Common myeloid progenitor, CD34-positive (primary cell): ENCODE results near the gene ADAM15.

Experiments used
- CTCF ChIA-PET: fragments of 350-600 bp; sonication (Branson Sonifier 250); formaldehyde crosslinking; loops from one replicate; lab custom pipeline; 2021; ENCODE audit warnings: antibody characterized with exemption; lab: Charles Lee
- POLR2A ChIA-PET: fragments of 350-600 bp; sonication (Branson Sonifier 250); formaldehyde crosslinking; loops from one replicate; lab custom pipeline; 2021; ENCODE audit warnings: antibody characterized with exemption; lab: Charles Lee
- DNase-seq, 3 donors: peaks; one replicate each; pipeline versions ENCODE4 v3.0.0 to v3.0.0-alpha.2; 2013
- H3K27ac ChIP-seq, 2 experiments: 1 replicate in 1 of 2; 2 replicates in 1 of 2; pipeline ENCODE4 v1.7.0; 2013; ENCODE audit warnings: inconsistent platforms in 2 of 2, low read length in 2 of 2, mild to moderate bottlenecking in 2 of 2, low read depth in 1 of 2, moderate library complexity in 1 of 2; ENCODE audit not compliant: severe bottlenecking in 2 of 2, insufficient read depth in 1 of 2, poor library complexity in 1 of 2
- H3K27me3 ChIP-seq, 5 experiments: replicated peaks in 2 of 5; 1 replicate in 3 of 5; 2 replicates in 2 of 5; pipeline versions ENCODE4 v1.6.1 to v1.7.0; 2013; ENCODE audit warnings: low read length in 4 of 5, mild to moderate bottlenecking in 2 of 5, moderate library complexity in 2 of 5, inconsistent platforms in 1 of 5; ENCODE audit not compliant: insufficient read depth in 5 of 5, control insufficient read depth in 4 of 5
- H3K36me3 ChIP-seq, 4 experiments: 1 replicate in 2 of 4; 2 replicates in 2 of 4; pipeline versions ENCODE4 v1.6.1 to v1.7.0; 2013; ENCODE audit warnings: low read length in 3 of 4, control low read depth in 1 of 4, mild to moderate bottlenecking in 1 of 4; ENCODE audit not compliant: control insufficient read depth in 4 of 4, insufficient read depth in 4 of 4
- H3K4me1 ChIP-seq, 4 experiments: 1 replicate in 3 of 4; 2 replicates in 1 of 4; pipeline versions ENCODE4 v1.6.1 to v1.7.1; 2013; ENCODE audit warnings: low read length in 3 of 4, mild to moderate bottlenecking in 3 of 4, control low read depth in 1 of 4, inconsistent platforms in 1 of 4, moderate library complexity in 1 of 4; ENCODE audit not compliant: control insufficient read depth in 4 of 4, insufficient read depth in 4 of 4; ENCODE audit errors: control extremely low read depth in 1 of 4
- H3K4me3 ChIP-seq, 7 experiments: 1 replicate in 4 of 7; 2 replicates in 3 of 7; pipeline versions ENCODE4 v1.5.1 to v1.7.0; 2013; ENCODE audit warnings: mild to moderate bottlenecking in 7 of 7, low read length in 6 of 7, moderate library complexity in 6 of 7, inconsistent platforms in 2 of 7, low read depth in 2 of 7, control low read depth in 1 of 7; ENCODE audit not compliant: insufficient read depth in 4 of 7, control insufficient read depth in 1 of 7; ENCODE audit errors: extremely low read depth in 1 of 7
- H3K9me3 ChIP-seq, 5 experiments: 1 replicate in 4 of 5; 2 replicates in 1 of 5; pipeline versions ENCODE4 v1.6.1 to v1.7.1; 2013; ENCODE audit warnings: low read length in 4 of 5, mild to moderate bottlenecking in 2 of 5, inconsistent platforms in 1 of 5, low read depth in 1 of 5, moderate library complexity in 1 of 5; ENCODE audit not compliant: control insufficient read depth in 4 of 5, insufficient read depth in 2 of 5; ENCODE audit errors: control extremely low read depth in 1 of 5
- WGBS: methylation state at CpG from one replicate; pipeline ENCODE4 v1.1.5; 2013; ENCODE audit not compliant: insufficient coverage; 5-methylcytosine and 5-hydroxymethylcytosine counted together

The ADAM15 gene

DNA sequence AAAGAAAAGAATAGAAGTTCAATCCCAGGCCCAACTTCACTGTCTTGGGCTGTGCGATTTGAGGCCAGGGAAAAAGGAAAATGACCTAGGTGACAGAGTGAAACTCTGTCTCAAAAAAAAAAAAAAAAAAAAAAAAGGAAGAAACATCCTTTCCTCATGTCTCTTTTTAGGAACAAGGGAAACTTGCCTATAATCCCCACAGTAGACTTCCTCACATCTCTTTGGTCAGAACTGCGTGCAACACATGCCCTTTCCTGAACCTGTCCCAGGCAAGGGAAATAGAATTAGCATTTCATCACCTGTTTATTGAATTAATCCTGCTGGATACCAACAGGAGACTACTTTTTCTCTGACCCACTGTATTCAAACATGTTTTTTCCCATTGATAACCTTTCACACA, 15.2 kb upstream of the ADAM15 start:
- ChIA-PET POLR2A (no interaction called here), CTCF (interaction anchor here (0.9 to 14.2 kb wide), 3 partner anchors 13 to 24 kb away, joined by 4 to 159 read pairs (median 20); no protein-coding TSS in a partner anchor)

DNA sequence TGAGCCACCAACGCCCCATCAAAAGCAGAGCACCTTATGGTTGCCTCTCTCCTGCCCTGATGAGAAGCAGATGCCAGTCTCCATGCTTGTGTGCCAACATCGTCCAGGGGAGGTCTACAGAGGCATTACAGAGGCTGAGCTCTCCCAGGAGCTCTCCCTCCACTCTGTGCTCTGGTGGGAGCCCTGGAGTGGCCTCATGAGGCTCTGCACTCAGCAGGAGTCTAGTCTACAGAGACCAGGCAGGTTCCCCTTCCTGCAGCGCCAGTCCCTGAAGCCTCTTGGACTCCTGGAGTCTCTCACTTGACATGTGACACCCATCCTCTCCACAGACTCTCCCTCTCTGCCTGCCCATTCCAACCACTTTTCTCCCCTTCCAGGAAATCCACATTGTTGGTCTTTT, 14.1 kb upstream of the ADAM15 start:
- H3K9me3 ChIP-seq = no peaks in the 10 kb centered on the region
- no peak overlapping the region for H3K4me3 ChIP-seq
- no peak for DNase-seq
- peaks cover 5 to 31% (median 14%) of the 10 kb centered on the region in 4 experiments for H3K4me1 ChIP-seq
- 97% methylated on average over 3 of the region's 3 CpGs for WGBS
- no peak overlapping the region for H3K27ac ChIP-seq
- H3K27me3 ChIP-seq = no peaks in the 10 kb centered on the region
- POLR2A ChIA-PET = no interaction called here
- CTCF ChIA-PET = interaction anchor here (0.8 to 19.3 kb wide), 3 partner anchors 8 to 24 kb away, joined by 4 to 368 read pairs (median 159); partner anchors contain the start of genes ADAM15 and EFNA4
- H3K36me3 ChIP-seq = no peaks in the 10 kb centered on the region

More for the DNA sequence above, 15.2 kb upstream of the ADAM15 start:
- Histone ChIP-seq H3K9me3 (no peaks in the 10 kb centered on the region), H3K27me3 (no peaks in the 10 kb centered on the region), H3K4me3 (no peak overlapping the region), H3K27ac (no peak overlapping the region), H3K4me1 (peaks cover 5 to 31% (median 14%) of the 10 kb centered on the region in 4 experiments), H3K36me3 (no peaks in the 10 kb centered on the region)
- 100% methylated on average over 1 of the region's 2 CpGs for WGBS
- DNase-seq = no peak

DNA sequence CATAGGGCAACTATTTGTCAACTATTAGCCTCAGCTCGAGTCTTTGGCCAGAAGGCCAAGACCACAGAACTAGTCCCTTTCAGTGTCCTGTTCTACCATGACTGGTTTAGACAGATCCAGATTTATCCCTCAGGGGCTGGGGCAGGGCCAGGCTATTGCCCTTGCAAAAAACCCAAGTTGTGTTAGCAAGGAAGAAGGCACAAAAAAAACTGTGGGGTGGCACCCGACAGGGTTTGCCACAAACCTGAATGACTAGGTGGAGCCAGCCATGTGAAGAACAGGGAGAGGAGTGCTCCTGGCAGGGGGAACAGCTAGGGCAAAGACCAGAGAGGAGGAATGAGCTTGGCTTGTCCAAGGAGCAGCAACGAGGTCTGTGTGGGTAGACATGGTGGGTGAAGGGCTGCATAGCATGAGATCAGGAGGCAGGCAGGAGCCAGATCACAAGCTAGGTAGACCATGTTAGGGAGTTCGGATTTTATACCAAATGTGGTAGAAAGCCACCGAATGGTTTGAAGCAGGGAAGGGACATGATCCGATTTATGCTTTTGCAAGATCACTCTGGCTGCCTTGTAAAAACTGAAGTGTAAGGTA, 13.2 kb upstream of the ADAM15 start:
- peaks cover 5 to 33% (median 14%) of the 10 kb centered on the region in 4 experiments for H3K4me1 ChIP-seq
- H3K27ac ChIP-seq = no peak overlapping the region
- 96% methylated on average over 6 of the region's 6 CpGs for WGBS
- H3K4me3 ChIP-seq = no peak overlapping the region
- H3K36me3 ChIP-seq = no peaks in the 10 kb centered on the region
- ChIA-PET POLR2A (no interaction called here), CTCF (interaction anchor here (0.8 to 19.3 kb wide), 7 partner anchors 9 to 77 kb away, joined by 3 to 368 read pairs (median 4); partner anchors contain the start of genes ADAM15, EFNA4 and PYGO2)
- no peak for DNase-seq
- H3K27me3 ChIP-seq = no peaks in the 10 kb centered on the region
- no peaks in the 10 kb centered on the region for H3K9me3 ChIP-seq

DNA sequence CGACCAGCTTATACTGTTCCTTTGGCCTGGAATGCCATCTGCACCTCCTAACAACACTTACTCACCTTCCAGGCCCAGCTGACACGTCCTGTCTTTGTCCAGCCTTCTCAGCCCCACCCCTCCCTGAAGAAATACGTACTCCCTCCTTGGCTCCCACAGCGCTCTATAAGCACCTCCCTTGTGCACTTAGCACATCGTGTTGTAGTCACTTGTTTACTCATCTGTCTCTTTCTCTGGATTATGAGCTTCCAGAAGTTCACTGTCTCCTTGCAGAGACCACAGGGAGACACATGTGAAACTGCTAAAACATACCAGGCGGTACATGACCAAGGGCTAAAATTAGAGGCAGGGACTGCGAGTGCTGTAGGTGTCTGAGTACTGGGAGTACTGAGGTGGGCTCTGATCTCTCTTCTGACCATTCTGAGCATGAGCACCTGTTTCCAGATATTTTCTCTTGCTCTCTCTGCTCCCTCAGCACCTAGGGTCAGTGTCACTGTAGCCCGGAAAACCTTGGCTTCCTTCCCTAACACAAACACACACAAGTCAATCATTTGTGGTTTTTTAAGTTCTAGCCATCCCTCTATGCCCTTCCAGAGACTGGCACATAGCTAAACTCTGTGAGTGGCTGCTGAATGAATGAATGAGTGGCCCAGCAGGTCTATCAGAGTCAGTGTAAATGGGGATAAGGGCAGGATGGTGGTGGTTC, 12.4 kb upstream of the ADAM15 start:
- DNase-seq = peak in 1 of 3 donors; percentile 17
- 47% methylated on average over 6 of the region's 8 CpGs for WGBS

DNA sequence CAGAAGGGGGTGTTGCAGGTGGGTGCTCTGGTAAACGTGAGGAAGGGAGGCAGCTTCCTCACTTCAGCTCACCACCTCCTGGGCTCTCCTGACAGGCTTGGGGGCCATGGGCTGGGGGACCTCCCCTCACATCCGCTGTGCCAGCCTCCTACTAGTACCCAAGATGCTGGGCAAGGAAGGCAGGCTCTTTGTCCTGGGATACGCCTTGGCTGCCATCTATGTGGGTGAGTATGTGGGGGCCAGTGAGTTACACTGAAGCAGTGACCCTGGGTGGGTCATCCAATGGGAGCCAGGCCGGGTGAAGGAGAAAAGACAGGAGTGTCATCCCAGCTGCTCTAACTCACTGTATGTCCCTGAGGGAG, 11.8 kb upstream of the ADAM15 start:
- no peaks in the 10 kb centered on the region for H3K36me3 ChIP-seq
- CTCF ChIA-PET = interaction anchor here (0.7 to 19.3 kb wide), 9 partner anchors 9 to 83 kb away, joined by 3 to 368 read pairs (median 3); partner anchors contain the start of genes ADAM15, EFNA4 and PBXIP1
- H3K4me3 ChIP-seq = peak overlapping the region in 1 of 7 experiments; percentile 47
- no peaks in the 10 kb centered on the region for H3K27me3 ChIP-seq
- peaks cover 5 to 36% (median 14%) of the 10 kb centered on the region in 4 experiments for H3K4me1 ChIP-seq
- H3K27ac ChIP-seq = no peak overlapping the region
- no peak for DNase-seq
- POLR2A ChIA-PET = interaction anchor here (0.6 kb wide), 1 partner anchor 33 kb away, joined by 3 read pairs; no protein-coding TSS in a partner anchor
- no peaks in the 10 kb centered on the region for H3K9me3 ChIP-seq
- WGBS = 70% methylated on average over 2 of the region's 4 CpGs

More for the DNA sequence above, 12.4 kb upstream of the ADAM15 start:
- ChIA-PET POLR2A (interaction anchor here (0.6 kb wide), 1 partner anchor 33 kb away, joined by 3 read pairs; no protein-coding TSS in a partner anchor), CTCF (interaction anchor here (0.7 to 19.3 kb wide), 10 partner anchors 9 to 83 kb away, joined by 3 to 368 read pairs (median 3); partner anchors contain the start of genes ADAM15, EFNA4, PBXIP1 and PYGO2)
- peak overlapping the region in 1 of 7 experiments; percentile 47 for H3K4me3 ChIP-seq
- peaks cover 5 to 36% (median 14%) of the 10 kb centered on the region in 4 experiments for H3K4me1 ChIP-seq
- no peaks in the 10 kb centered on the region for H3K36me3 ChIP-seq
- H3K27me3 ChIP-seq = no peaks in the 10 kb centered on the region
- no peaks in the 10 kb centered on the region for H3K9me3 ChIP-seq
- H3K27ac ChIP-seq = no peak overlapping the region

DNA sequence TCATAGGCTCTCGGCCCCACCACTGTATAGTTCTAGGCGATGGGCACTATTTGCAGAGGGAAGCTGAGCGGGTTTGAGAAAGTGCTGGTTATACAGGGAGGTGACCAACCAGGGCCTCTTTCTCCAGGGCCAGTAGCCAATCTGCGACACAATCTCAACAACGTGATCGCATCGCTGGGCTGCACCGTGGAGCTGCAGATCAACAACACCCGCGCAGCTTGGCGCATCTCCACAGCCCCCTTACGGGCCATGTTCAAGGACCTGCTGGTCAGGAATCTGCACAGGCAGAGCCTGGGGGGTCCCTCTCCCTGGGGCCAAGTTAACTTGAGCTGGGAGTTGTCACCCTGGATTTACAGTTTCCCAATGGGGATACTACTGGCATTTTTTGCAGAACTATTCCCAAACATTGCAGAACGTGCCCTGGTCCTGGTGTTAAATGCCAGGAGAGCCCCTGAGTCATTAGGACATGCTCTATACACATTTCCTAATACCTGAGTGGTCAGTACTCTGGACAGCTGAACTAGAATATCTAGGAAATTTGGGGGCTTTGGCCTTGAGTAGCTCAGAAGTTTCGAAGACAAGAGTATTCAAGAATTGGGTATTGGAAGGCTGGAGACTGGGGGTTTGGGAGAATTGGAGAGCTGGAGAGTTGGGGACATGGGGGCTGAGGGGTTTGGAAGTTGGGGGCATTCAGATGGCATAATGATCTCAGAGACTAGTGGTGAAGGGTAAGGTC, 10.6 kb upstream of the ADAM15 start:
- H3K27ac ChIP-seq = no peak overlapping the region
- H3K4me1 ChIP-seq = peaks cover 8 to 46% (median 24%) of the 10 kb centered on the region in 4 experiments
- ChIA-PET POLR2A (interaction anchor here (0.6 kb wide), 1 partner anchor 556 kb away, joined by 5 read pairs; no protein-coding TSS in a partner anchor), CTCF (interaction anchor here (1.0 to 19.3 kb wide), 7 partner anchors 10 to 97 kb away, joined by 3 to 368 read pairs (median 5); partner anchors contain the start of genes ADAM15 and EFNA4)
- H3K4me3 ChIP-seq = no peak overlapping the region
- 98% methylated on average over 13 of the region's 14 CpGs for WGBS
- H3K27me3 ChIP-seq = no peaks in the 10 kb centered on the region
- H3K36me3 ChIP-seq = no peaks in the 10 kb centered on the region
- no peaks in the 10 kb centered on the region for H3K9me3 ChIP-seq
- DNase-seq = no peak
